Kidney (tissue), 14 donors: ENCODE data around the gene PWP1. TPM values are rescaled to one million over a fixed set of nuclear protein-coding genes. Genes with fewer than 3 reads are reported as not detected.

Experiments used
- DNase-seq, 5 donors: peaks; one replicate each; pipeline ENCODE4 v3.0.0-alpha.2; 2013 to 2020
- FAIRE-seq: peaks from 2 replicates; lab custom pipeline; 2012; peaks lifted over from hg19 to GRCh38; lab: Jason Lieb, UNC
- H3K27ac ChIP-seq, 2 donors: one replicate each; pipeline ENCODE4 v1.7.0; 2013; ENCODE audit warnings: low read depth in 2 of 2, low read length in 2 of 2, inconsistent platforms in 1 of 2
- H3K27me3 ChIP-seq: one replicate; pipeline ENCODE4 v1.7.1; 2013; ENCODE audit warnings: low read length, inconsistent platforms; ENCODE audit not compliant: control insufficient read depth, insufficient read depth
- H3K36me3 ChIP-seq, 3 donors: one replicate each; pipeline versions ENCODE4 v1.7.0 to v1.7.1; 2013; ENCODE audit warnings: low read length in 3 of 3, control low read depth in 1 of 3, inconsistent platforms in 1 of 3; ENCODE audit not compliant: insufficient read depth in 3 of 3, control insufficient read depth in 2 of 3
- H3K4me1 ChIP-seq, 3 donors: one replicate each; pipeline versions ENCODE4 v1.7.0 to v1.7.1; 2013; ENCODE audit warnings: low read length in 3 of 3, inconsistent platforms in 1 of 3, low read depth in 1 of 3; ENCODE audit not compliant: control insufficient read depth in 2 of 3, insufficient read depth in 2 of 3
- H3K4me3 ChIP-seq, 3 donors: one replicate each; pipeline versions ENCODE4 v1.7.0 to v1.8.1; 2013; ENCODE audit warnings: low read length in 3 of 3, control low read depth in 1 of 3, inconsistent platforms in 1 of 3
- H3K9ac ChIP-seq, 3 donors: one replicate each; pipeline versions ENCODE4 v1.7.0 to v1.7.1; 2013; ENCODE audit warnings: low read length in 3 of 3, control low read depth in 1 of 3, inconsistent platforms in 1 of 3
- H3K9me3 ChIP-seq, 3 donors: one replicate each; pipeline versions ENCODE4 v1.7.0 to v1.7.1; 2013; ENCODE audit warnings: low read length in 3 of 3, control low read depth in 1 of 3, inconsistent platforms in 1 of 3; ENCODE audit not compliant: control insufficient read depth in 2 of 3, insufficient read depth in 1 of 3
- CTCF ChIP-seq: IDR thresholded peaks from 3 replicates; pipeline ENCODE4 v1.5.1; 2012; ENCODE audit warnings: mild to moderate bottlenecking, moderate library complexity, borderline replicate concordance; ENCODE audit not compliant: insufficient read depth; ENCODE audit errors: extremely low read depth
- intact Hi-C: fragments of 100-400 bp; cut with DNase I; formaldehyde crosslinking; loops from one replicate; pipeline ENCODE4 v1.11.1; 2022
- polyA plus RNA-seq: library from polyadenylated mRNA; stranded (reverse); fragments of 350-450 nt; fragmentation: Illumina TruSeq; extraction: RNeasy Lipid Tissue Mini Kit (QIAGEN cat#74804); gene quantifications from one replicate; pipeline ENCODE4 v1.2.3, GENCODE V29; 2014; ENCODE audit warnings: low read depth, low replicate concordance; ENCODE audit not compliant: insufficient read depth
- total RNA-seq: library from RNA; stranded (reverse); fragmentation: NEBNext Ultra II Directional; extraction: Animal tissue kit (Norgen Biotek cat#: 25700); gene quantifications from one replicate; pipeline ENCODE4 v1.2.1, GENCODE V29; 2021
- donor health status: control.
- donor health status: control.
- donor health status: control.
- donor health status: control.
- donor health status: control.
- donor health status: DM: yes; HTN: yes; CAD: no.
- donor health status: Normal renal cell carcinoma (clear cell type).

Gene PWP1
- total and polyA plus RNA-seq, 2 donors from 2014 or later = 27.4 to 28.8 TPM

GRCh38 chr12:107734139-107734538 lies 48.5 kb downstream of the PWP1 start:
- Histone ChIP-seq H3K27me3 (no peaks in the 10 kb centered on the region), H3K27ac (no peak overlapping the region), H3K36me3 (peaks cover 18 to 49% (median 37%) of the 10 kb centered on the region in 3 donors), H3K4me1 (peaks cover 0 to 4% (median 0%) of the 10 kb centered on the region in 3 donors), H3K4me3 (no peak overlapping the region), H3K9me3 (no peaks in the 10 kb centered on the region), H3K9ac (no peak overlapping the region)
- no peak for TF ChIP-seq CTCF
- no peak for DNase-seq
- no peak for FAIRE-seq
- intact Hi-C loops = no loop called here

- Histone ChIP-seq H3K27ac (no peak overlapping the region), H3K9ac (no peak overlapping the region), H3K4me3 (no peak overlapping the region), H3K9me3 (no peaks in the 10 kb centered on the region), H3K27me3 (no peaks in the 10 kb centered on the region), H3K36me3 (peaks cover 21 to 64% (median 44%) of the 10 kb centered on the region in 3 donors), H3K4me1 (peaks cover 0 to 4% (median 0%) of the 10 kb centered on the region in 3 donors)
- FAIRE-seq = no peak
- no peak for TF ChIP-seq CTCF
- no peak for DNase-seq
- intact Hi-C loops = no loop called here
Measured at GRCh38 chr12:107735763-107736162, 50.2 kb downstream of the PWP1 start.

GRCh38 chr12:107736914-107737313 lies 51.3 kb downstream of the PWP1 start:
- Histone ChIP-seq H3K9me3 (no peaks in the 10 kb centered on the region), H3K9ac (no peak overlapping the region), H3K27me3 (no peaks in the 10 kb centered on the region), H3K4me3 (no peak overlapping the region), H3K4me1 (peaks cover 0 to 4% (median 0%) of the 10 kb centered on the region in 3 donors), H3K27ac (no peak overlapping the region), H3K36me3 (peaks cover 24 to 76% (median 50%) of the 10 kb centered on the region in 3 donors)
- DNase-seq (no peak), FAIRE-seq (no peak)
- intact Hi-C loops = no loop called here
- TF ChIP-seq CTCF = no peak

GRCh38 chr12:107748472-107748871 lies 62.9 kb downstream of the PWP1 start:
- H3K27me3 ChIP-seq = no peaks in the 10 kb centered on the region
- H3K9me3 ChIP-seq = no peaks in the 10 kb centered on the region
- DNase-seq (no peak), FAIRE-seq (no peak)
- H3K4me1 ChIP-seq = peaks cover 0 to 2% (median 0%) of the 10 kb centered on the region in 3 donors
- no peak overlapping the region for H3K4me3 ChIP-seq
- intact Hi-C loops = no loop called here
- no peak for TF ChIP-seq CTCF
- H3K36me3 ChIP-seq = peaks cover 18 to 61% (median 22%) of the 10 kb centered on the region in 3 donors
- no peak overlapping the region for H3K9ac ChIP-seq
- no peak overlapping the region for H3K27ac ChIP-seq
